Gastrocnemius medialis (tissue), 4 donors: ENCODE measurements around the gene ZFYVE21. TPM values are rescaled to one million over a fixed set of nuclear protein-coding genes. Genes with fewer than 3 reads are reported as not detected.
A peak's percentile ranks its signal among the peaks of the same experiment; 100 is the strongest.

ENCODE experiments used
- ATAC-seq, 2 donors: fragments of 150-250 bp; one replicate each; pipeline ENCODE4 v1.9.1; 2016
- DNase-seq, 2 donors: peaks; one replicate each; pipeline ENCODE4 v3.0.0-alpha.2; 2019
- H3K27ac ChIP-seq, 4 donors: fragments of 200-600 bp; sonication (generic); 1 replicate in 1 of 4; 2 replicates in 3 of 4; pipeline ENCODE4 v1.5.1; 2016 to 2018; ENCODE audit warnings: mild to moderate bottlenecking in 2 of 4, moderate library complexity in 1 of 4
- H3K27me3 ChIP-seq, 3 donors: fragments of 200-600 bp; sonication (generic) in 2 of 3; 1 replicate in 1 of 3; 2 replicates in 2 of 3; pipeline versions ENCODE4 v1.5.1 to v1.6.0; 2016 to 2019; ENCODE audit warnings: mild to moderate bottlenecking in 1 of 3, moderate library complexity in 1 of 3
- H3K36me3 ChIP-seq, 2 donors: fragments of 200-600 bp; sonication (generic) in 1 of 2; one replicate each; pipeline ENCODE4 v1.5.1; 2017 to 2018
- H3K4me1 ChIP-seq, 2 donors: fragments of 200-600 bp; sonication (generic) in 1 of 2; one replicate each; pipeline ENCODE4 v1.5.1; 2016 to 2017; ENCODE audit warnings: mild to moderate bottlenecking in 2 of 2
- H3K4me3 ChIP-seq, 4 donors: fragments of 200-600 bp; sonication (generic) in 3 of 4; 1 replicate in 1 of 4; 2 replicates in 3 of 4; pipeline ENCODE4 v1.5.1; 2016 to 2019; ENCODE audit warnings: mild to moderate bottlenecking in 2 of 4
- H3K9me3 ChIP-seq, 3 donors: fragments of 200-600 bp; sonication (generic) in 2 of 3; 1 replicate in 1 of 3; 2 replicates in 2 of 3; pipeline ENCODE4 v1.5.1; 2016 to 2019
- POLR2A ChIP-seq, 2 donors: fragments of 450-650 bp; IDR thresholded peaks; one replicate each; pipeline ENCODE4 v1.6.1; 2017; ENCODE audit warnings: antibody characterized with exemption in 2 of 2, mild to moderate bottlenecking in 2 of 2, moderate library complexity in 2 of 2
- in situ Hi-C, 4 donors: fragments of 200-750 bp; cut with MboI; loops; one replicate each; pipeline versions ENCODE4 v1.15.0 to v1.8.0; 2017; ENCODE audit warnings: low sequenced_read_pairs in 4 of 4
- intact Hi-C: fragments of 100-400 bp; cut with DNase I; formaldehyde crosslinking; loops from one replicate; pipeline ENCODE4 v1.15.1; 2023; ENCODE audit warnings: low total_unique reads
- total RNA-seq, 4 donors: library from RNA; depleted of rRNA; stranded (reverse); fragments of >200 nt; gene quantifications; one replicate each; pipeline versions ENCODE4 v1.1.0 to v1.2.3, GENCODE V29; 2016
- TF ChIP-seq, protein P1 (sequence below), 5 experiments: fragments of 450-650 bp in 3 of 5; fragments of 200-600 bp in 2 of 5; sonication (generic) in 2 of 5; IDR thresholded peaks in 4 of 5; conservative IDR thresholded peaks in 1 of 5; 1 replicate in 4 of 5; 2 replicates in 1 of 5; pipeline ENCODE4 v1.5.1; 2016 to 2019; ENCODE audit warnings: antibody characterized with exemption in 5 of 5, mild to moderate bottlenecking in 3 of 5, moderate library complexity in 3 of 5

ZFYVE21 gene
- total RNA-seq, 4 donors from 2014 or later = 16.2 to 25.8 (median 20.2) TPM

DNA sequence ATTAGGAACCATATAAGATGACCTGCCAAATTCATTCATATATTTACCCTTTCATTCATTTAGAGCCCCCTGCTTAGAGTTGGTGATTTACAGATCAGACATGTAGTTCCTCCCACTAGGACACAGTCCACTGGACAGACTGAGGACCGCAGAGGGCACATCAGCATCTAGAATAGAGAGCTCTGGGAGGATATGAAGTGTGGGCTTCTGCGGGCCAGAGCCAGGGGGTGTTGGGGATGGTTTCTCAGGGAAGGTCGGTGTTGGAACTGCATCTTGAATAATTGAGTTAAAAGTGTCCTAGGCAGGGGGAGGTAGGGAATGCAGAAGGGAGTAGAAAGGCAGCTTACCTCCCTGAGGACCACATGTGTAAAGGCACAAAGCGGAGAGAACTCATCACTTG is 43.7 kb upstream of the ZFYVE21 start:
- no peak overlapping the region for H3K4me3 ChIP-seq
- no peaks in the 10 kb centered on the region for H3K9me3 ChIP-seq
- TF ChIP-seq, protein P1, sequence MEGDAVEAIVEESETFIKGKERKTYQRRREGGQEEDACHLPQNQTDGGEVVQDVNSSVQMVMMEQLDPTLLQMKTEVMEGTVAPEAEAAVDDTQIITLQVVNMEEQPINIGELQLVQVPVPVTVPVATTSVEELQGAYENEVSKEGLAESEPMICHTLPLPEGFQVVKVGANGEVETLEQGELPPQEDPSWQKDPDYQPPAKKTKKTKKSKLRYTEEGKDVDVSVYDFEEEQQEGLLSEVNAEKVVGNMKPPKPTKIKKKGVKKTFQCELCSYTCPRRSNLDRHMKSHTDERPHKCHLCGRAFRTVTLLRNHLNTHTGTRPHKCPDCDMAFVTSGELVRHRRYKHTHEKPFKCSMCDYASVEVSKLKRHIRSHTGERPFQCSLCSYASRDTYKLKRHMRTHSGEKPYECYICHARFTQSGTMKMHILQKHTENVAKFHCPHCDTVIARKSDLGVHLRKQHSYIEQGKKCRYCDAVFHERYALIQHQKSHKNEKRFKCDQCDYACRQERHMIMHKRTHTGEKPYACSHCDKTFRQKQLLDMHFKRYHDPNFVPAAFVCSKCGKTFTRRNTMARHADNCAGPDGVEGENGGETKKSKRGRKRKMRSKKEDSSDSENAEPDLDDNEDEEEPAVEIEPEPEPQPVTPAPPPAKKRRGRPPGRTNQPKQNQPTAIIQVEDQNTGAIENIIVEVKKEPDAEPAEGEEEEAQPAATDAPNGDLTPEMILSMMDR (IDR thresholded peaks at IDR 0.05 in 4 of 5, conservative IDR thresholded peaks at IDR 0.05 in 1 of 5) = no peak
- no peak for TF ChIP-seq POLR2A (IDR thresholded peaks at IDR 0.05)
- DNase-seq = no peak
- no peaks in the 10 kb centered on the region for H3K27me3 ChIP-seq
- H3K36me3 ChIP-seq = peaks cover 2 to 99% of the 10 kb centered on the region in 2 donors
- in situ Hi-C loops (no loop called here), intact Hi-C loops (no loop called here)
- no peak overlapping the region for H3K27ac ChIP-seq
- H3K4me1 ChIP-seq = no peaks in the 10 kb centered on the region
- ATAC-seq = no peak

GRCh38 chr14:103675957-103676356 is 39.7 kb upstream of the ZFYVE21 start:
- intact Hi-C loops = no loop called here
- Histone ChIP-seq H3K36me3 (peaks cover 0 to 99% of the 10 kb centered on the region in 2 donors), H3K9me3 (no peaks in the 10 kb centered on the region), H3K27me3 (no peaks in the 10 kb centered on the region), H3K4me1 (no peaks in the 10 kb centered on the region), H3K27ac (no peak overlapping the region), H3K4me3 (no peak overlapping the region)
- in situ Hi-C loops = no loop called here
- DNase-seq (no peak), ATAC-seq (no peak)
- no peak for TF ChIP-seq POLR2A (IDR thresholded peaks at IDR 0.05)
- TF ChIP-seq, protein P1 (IDR thresholded peaks at IDR 0.05 in 4 of 5, conservative IDR thresholded peaks at IDR 0.05 in 1 of 5) = no peak

GRCh38 chr14:103676881-103677675 is 38.5 kb upstream of the ZFYVE21 start:
- peaks cover 0 to 99% of the 10 kb centered on the region in 2 donors for H3K36me3 ChIP-seq
- no peak for DNase-seq
- no peaks in the 10 kb centered on the region for H3K9me3 ChIP-seq
- H3K4me1 ChIP-seq = no peaks in the 10 kb centered on the region
- intact Hi-C loops (no loop called here), in situ Hi-C loops (no loop called here)
- no peak overlapping the region for H3K27ac ChIP-seq
- no peak overlapping the region for H3K4me3 ChIP-seq
- H3K27me3 ChIP-seq = no peaks in the 10 kb centered on the region
- ATAC-seq = no peak
- TF ChIP-seq POLR2A (IDR thresholded peaks at IDR 0.05) = no peak
- TF ChIP-seq, protein P1 (IDR thresholded peaks at IDR 0.05 in 4 of 5, conservative IDR thresholded peaks at IDR 0.05 in 1 of 5) = no peak

- TF ChIP-seq, protein P1 (IDR thresholded peaks at IDR 0.05 in 4 of 5, conservative IDR thresholded peaks at IDR 0.05 in 1 of 5) = peak in 1 of 5 experiments; percentile 7
- no peak for TF ChIP-seq POLR2A (IDR thresholded peaks at IDR 0.05)
- DNase-seq = no peak
- H3K27ac ChIP-seq = no peak overlapping the region
- intact Hi-C loops (no loop called here), in situ Hi-C loops (no loop called here)
- H3K4me3 ChIP-seq = no peak overlapping the region
- ATAC-seq = no peak
- peaks cover 0 to 87% of the 10 kb centered on the region in 2 donors for H3K36me3 ChIP-seq
- H3K9me3 ChIP-seq = no peaks in the 10 kb centered on the region
- no peaks in the 10 kb centered on the region for H3K27me3 ChIP-seq
- peaks cover 7 to 10% of the 10 kb centered on the region in 2 donors for H3K4me1 ChIP-seq
Measured at GRCh38 chr14:103679351-103679750, 36.3 kb upstream of the ZFYVE21 start.
